ENCODE data around the gene POU2F2.

The POU2F2 gene

DNA sequence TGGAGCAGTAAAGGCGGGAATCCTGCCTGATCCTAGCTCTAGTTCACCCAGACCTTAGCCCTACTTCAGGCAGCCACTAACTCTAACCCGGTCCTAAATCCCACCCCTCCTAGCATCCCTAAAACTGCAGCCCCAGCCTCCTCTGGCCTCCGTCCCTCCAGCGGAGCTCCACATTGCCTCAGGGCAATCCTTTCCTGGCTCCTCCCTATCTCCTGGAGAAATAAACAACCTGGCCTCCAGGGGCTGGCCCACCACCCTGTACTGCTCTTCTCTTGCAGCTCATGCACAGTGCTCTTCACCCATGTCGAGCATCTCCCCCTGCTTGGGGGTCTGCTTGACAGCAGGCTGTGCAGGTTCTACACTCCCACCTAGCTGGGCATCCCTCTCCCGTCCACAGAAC lies 6.7 kb downstream of the POU2F2 start:
- no peak for DNase-seq (ENCODE audit: low spot score)

DNA sequence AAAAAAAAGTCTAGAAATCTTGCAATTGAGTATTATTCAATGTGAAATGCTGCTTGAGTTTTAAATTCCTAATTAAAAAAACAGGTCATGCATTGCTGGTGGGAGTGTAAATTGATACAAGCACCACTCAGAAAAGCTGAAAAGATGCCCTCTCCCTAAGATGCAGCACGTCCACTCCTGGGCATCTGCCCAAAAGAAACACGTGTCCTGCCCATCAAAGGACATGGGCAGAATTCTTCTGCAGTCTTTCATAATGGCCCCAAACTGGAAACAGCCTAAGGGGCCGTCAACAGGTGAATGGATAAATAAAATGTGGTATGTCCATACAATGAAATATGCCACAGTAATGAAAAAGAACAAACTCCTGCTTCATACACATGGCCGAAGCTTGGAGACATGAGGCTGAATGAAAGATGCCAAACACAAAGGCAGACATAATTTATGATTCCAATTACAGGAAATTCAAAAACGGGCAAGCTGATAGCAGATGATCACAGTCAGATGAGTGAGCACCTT lies 7.8 kb downstream of the POU2F2 start:
- DNase-seq (ENCODE audit: low spot score): no peak

GRCh38 chr19:42123765-42124164 lies 8.5 kb downstream of the POU2F2 start:
- no peak for DNase-seq (ENCODE audit: low spot score)

- peak; percentile 66 for DNase-seq (ENCODE audit: low spot score)
Observed at GRCh38 chr19:42122691-42123607, 9.3 kb downstream of the POU2F2 start.

GRCh38 chr19:42121656-42122069 lies 10.6 kb downstream of the POU2F2 start:
- DNase-seq (ENCODE audit: low spot score): peak; percentile 87

- no peak for DNase-seq (ENCODE audit: low spot score)
Observed at GRCh38 chr19:42121036-42121621, 11.1 kb downstream of the POU2F2 start.

- no peak for DNase-seq (ENCODE audit: low spot score)
Observed at GRCh38 chr19:42120276-42120980, 11.8 kb downstream of the POU2F2 start.

DNA sequence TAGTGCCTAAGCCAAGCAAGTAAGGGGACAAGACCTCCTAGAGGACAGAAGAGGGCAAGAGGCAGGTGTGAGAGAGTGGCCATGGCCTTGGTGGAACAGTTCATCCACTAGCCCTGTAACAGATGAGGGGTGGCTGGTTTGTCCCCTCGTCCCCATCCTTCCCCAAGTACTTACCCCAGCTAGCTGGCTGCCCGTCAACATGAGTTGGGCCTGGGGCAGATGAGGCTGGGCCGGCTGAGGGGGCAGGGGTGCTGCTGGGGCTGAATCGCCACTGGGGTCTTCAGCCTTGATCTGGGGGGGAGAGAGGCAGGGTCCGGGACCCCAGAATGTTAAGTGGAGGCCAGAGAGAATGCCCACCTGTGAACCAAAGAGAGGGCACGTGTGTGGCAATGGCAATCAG lies 15.2 kb downstream of the POU2F2 start:
- no peak for DNase-seq (ENCODE audit: low spot score)

DNA sequence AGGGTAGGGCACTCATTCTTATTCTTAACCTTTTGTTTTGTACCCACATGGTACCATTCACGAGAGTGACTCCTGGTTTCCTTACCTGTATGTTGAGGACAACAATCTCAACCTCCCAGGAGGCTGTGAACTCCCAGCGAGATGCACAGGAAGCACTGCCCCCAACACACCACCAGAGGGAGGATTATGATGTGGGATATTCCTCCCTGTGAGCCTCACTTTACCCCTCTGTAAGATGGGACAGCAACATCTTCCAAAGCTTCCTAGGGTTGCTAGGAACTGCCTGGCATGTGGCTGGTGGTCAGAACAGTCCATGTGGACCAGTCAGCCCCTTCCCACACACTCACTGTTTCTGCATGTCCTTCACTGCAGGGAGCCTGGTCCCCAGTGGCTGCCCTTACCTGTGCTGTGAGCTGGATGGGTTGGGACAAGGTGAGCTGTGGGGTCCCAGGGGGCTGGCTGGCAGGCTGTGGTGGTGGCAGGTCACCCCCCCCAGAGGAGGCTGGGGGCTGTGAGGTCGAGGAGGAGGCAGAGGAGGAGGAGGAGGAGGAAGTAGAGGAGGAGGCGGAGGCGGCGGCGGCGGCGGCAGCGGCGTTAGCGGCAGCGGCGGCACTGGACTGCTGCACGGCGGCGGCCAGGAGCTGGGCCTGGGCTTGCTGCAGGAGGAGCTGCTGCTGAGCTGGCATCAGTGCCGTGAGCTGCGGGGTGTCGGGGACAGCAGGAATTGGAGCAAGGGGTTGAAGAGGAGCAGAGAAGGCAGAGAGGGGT lies 15.8 kb downstream of the POU2F2 start:
- DNase-seq (ENCODE audit: low spot score): no peak

DNA sequence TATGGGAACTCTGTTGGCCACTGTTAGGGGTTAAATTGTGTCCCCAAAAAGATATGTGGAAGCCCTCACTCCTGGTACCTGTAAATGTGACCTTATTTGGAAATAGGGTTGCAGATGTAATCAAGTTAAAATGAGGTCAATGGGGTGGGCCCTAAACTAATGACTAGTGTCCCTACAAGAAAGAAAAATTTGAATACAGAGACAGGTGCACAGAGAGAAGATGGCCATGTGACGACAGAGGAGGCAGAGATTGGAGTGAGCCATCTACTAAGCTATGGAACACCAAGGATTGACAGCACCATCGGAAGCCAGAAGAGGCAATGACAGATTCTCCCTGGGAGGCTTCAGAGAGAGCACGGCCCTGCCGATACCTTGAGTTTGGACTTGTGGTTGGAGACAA lies 16.5 kb downstream of the POU2F2 start:
- DNase-seq (ENCODE audit: low spot score): no peak

DNA sequence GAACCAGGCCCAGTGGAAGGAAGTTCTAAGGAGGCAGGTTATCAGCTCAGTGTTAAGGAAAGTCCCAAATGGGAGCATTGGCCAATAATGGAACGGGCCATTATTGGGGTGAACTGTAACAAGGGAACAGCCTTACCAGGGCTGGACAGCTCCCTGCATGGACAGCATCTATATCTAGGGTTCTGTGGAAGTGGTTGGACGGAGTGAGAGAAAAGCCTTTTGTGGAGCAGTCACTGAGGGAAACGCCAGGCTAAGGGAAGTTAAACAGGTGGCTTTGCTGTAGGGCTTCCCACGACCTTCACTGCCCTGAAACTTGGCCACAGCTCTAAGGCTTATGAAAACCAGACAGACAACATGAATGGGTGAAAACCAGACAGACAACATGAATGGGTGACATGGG lies 17.0 kb downstream of the POU2F2 start:
- no peak for DNase-seq (ENCODE audit: low spot score)

DNA sequence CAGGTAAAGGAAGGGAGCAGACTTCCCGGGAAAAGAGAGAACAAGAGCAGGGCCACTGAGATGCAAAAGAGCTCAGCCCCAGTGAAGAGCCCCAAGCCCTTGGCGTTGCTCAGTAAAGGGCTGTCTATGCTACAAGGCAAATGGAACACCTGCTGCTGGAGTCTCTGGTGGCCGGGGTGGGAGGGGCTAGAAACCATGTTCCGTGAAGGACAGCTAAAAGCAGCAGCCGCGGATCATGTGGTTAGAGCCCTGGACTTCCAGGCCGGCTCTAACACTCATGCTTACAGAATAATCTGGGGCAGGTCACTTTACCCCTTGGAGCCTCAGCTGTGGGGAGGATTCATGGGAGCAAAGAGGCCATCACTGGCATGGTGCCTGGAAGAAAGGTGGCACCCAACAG lies 17.8 kb downstream of the POU2F2 start:
- no peak for DNase-seq (ENCODE audit: low spot score)

DNA sequence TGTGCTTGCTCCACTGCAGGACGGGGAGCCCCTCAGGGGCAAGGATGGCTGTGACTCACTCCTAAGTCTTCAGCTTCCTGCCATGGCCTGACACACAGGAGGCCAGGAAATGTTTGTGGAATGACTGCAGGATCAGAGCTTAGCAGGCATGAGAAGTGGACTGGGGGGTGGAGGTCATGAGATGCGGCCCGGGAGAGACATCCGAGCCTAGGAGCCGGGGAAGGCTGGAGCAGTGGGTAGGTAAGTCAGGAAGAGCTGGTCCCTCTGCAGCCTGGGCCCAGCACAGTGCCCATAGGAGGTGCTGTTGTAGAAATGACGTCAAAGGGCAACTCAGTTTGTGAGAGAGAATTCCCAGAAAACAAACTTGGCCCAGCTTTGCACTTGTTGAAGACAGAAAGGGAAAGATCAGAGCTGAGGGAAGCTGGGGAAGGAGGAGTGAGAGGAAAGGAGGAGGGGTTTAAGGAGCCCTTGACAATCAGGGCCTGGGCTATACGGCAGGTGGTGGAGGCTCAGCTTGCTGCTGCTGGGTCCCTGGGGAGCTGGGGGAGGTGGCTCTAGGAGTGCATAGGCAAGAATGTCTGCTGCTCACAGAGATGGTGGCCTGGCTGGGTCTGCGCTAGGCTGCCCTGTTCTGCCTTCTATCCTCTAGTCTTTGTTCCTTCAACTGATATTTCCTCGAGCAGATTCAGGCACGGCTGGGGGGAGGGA lies 18.5 kb downstream of the POU2F2 start:
- no peak for DNase-seq (ENCODE audit: low spot score)

DNA sequence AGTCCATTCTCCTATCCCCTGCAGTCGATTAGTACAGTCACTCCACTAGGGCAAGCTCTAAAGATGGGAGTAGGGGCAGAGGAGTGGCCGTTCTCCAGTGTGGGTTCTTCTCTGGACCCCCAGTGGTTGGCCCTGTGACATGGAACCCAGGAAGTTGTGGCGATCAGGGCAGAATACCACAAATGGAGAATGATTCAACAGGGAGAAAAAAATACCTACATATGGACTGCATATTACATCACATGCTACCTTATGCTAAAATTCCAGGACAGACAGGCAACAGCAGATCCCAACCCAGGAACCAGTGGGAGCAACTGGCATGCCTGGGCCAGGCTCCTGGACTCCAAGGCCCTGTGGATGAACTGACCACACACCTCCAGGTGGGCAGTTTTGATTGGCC lies 20.4 kb downstream of the POU2F2 start:
- DNase-seq (ENCODE audit: low spot score): no peak

DNA sequence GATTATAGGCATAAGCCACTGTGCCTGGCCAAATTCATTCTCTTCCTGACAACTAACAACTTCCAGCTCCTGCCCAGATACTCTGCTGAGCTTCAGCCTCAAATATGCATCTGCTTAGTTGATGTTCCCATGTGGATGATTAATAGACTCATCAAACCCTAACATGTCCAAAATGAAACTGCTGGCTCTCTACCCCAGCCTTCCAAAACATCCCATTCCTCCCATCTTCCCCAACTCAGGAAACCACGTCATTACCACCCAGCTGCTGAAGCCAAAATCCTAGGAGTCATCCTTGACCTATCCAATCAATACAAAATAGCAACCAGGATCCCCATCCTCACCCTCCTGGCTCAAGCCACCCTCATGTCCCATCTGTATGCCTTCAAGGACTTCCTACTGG lies 20.9 kb downstream of the POU2F2 start:
- DNase-seq (ENCODE audit: low spot score): no peak

GRCh38 chr19:42110658-42111057 lies 21.6 kb downstream of the POU2F2 start:
- DNase-seq (ENCODE audit: low spot score): no peak

DNA sequence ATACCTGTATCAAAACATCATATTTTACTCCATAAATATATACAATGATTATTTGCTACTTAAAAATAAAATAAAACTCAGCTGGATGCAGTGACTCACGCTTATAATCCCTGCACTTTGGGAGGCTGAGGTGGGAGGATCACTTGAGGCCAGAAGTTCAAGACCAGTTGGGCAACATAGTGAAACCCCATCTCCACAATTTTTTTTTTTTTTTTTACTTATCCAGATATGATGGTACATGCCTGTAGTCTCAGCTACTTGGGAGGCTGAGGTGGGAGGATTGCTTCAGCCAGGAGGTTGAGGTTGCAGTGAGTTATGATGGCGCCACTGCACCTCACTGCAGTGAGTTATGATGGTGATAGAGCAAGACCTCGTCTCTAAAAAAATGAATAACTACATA lies 22.4 kb downstream of the POU2F2 start:
- no peak for DNase-seq (ENCODE audit: low spot score)

DNA sequence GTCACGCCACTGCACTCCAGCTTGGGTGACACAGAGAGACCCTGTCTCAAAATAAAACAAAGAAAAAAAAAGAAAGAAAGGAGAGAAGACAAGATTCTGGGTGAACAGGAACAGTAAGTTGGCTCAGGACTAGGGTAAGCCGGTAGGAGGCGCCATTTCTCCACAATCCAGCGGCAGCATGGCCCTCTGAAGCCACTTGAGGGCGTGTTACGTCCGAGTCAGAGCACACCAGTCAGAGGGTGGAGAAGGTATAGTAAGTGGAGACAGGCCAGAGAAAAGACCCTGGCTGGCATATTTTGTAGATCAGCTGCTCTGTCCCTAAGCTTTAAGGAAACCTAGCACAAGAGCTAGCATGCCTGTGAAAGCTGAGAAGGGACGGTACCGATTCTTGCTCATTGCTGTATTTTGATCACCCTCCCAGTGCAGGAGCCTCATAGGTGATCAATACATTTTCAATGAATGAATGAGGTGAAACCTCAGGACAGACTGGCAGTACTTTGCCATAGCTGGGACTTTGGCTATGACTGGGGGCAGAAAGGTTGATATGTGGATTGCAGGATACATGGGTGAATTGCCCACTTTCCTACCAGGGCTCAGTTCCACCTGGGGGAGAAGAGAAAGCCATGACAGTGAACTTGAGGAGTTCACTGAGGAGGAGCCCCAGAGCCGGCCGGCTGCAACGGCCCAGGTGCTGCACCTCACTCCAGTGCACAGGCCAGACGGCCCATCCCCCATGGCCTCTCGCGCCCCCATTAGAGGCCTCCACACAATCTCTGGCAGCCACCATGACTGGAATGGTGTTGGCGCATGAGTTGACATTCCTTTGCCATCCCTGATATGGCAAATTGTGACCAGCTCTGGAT lies 23.5 kb downstream of the POU2F2 start:
- DNase-seq (ENCODE audit: low spot score): peak; percentile 92

DNA sequence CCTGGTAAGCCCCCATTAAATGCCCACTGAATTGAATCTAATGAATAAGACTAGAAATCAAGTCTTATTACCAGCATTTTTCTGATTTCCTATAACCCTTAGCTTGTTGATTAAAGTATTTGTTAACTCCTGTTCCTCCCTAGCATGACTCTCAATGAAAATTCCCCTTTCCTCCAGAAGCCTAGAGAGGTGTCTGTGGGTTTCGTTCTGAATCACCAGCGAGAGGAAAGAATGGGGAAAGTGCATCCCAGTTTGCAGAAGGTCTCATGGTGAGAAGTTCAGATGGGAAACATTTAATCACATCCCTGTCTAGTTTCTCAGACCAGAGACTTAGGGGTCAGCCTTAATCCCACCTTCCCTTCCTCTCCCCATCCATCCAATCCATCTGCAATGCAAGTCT lies 26.9 kb downstream of the POU2F2 start:
- DNase-seq (ENCODE audit: low spot score): no peak

GRCh38 chr19:42102877-42103276 lies 29.4 kb downstream of the POU2F2 start:
- no peak for DNase-seq (ENCODE audit: low spot score)
